Hindlimb muscle (tissue), 1 donor: ENCODE measurements around the gene ELN. TPM values are rescaled to one million over a fixed set of nuclear protein-coding genes. Genes with fewer than 3 reads are reported as not detected.

Experiments
- DNase-seq: peaks from one replicate; pipeline ENCODE4 v3.0.0-alpha.2; 2013
- polyA plus RNA-seq: library from polyadenylated mRNA; unstranded; fragments of 120-200 nt; gene quantifications from one replicate; pipeline ENCODE4 v1.2.1, GENCODE V29; 2013; ENCODE audit not compliant: insufficient read length

ELN gene
- polyA plus RNA-seq, 1 donor = 87.1 TPM

DNA sequence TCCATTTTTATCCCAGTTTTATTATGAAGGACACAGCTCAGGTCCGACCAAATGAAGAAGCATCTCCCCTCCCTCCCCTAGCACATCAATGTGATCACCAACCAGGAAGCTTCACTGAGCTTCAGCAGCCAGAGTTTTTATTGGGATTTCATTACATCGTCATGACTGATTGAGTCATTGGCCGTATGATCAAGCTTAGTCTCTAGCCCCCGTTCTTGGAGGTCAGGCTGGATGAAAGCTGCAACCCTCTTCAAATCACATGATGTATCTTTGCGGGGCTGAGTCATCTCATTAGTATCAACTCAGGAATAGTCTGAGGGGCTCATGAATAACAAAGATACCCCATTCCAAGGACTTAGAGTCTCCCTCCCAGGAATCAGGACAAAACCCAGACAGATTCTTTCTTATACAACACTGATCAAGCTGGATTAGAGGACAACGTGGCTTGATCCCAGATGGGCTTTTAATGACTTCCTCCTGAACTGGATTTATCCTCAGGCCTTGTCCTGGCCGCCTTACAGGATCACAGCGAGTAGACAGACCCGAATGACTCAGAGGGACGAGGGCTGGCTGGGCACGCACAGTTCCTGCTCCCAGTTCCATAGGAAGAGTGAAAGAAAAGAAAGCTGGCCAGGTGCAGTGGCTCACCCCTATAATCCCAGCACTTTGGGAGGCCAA lies 70.1 kb downstream of the ELN start:
- peak; percentile 65 for DNase-seq

DNA sequence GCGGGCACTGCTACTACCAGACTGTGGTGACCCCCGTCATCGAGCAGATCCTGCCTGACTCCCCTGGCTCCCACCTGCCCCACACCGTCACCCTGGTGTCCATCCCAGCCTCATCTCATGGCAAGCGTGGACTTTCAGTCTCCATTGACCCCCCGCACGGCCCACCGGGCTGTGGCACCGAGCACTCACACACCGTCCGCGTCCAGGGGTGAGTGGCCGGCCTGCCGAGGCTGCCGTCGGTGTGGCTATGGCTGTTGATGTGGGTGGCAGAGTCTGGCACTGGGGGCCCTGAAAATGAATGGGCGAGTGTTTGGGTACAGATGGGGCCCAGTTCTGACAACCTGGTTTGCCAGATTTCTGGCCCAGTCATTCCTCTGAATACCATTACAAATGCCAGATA lies 71.1 kb downstream of the ELN start:
- DNase-seq = no peak

DNA sequence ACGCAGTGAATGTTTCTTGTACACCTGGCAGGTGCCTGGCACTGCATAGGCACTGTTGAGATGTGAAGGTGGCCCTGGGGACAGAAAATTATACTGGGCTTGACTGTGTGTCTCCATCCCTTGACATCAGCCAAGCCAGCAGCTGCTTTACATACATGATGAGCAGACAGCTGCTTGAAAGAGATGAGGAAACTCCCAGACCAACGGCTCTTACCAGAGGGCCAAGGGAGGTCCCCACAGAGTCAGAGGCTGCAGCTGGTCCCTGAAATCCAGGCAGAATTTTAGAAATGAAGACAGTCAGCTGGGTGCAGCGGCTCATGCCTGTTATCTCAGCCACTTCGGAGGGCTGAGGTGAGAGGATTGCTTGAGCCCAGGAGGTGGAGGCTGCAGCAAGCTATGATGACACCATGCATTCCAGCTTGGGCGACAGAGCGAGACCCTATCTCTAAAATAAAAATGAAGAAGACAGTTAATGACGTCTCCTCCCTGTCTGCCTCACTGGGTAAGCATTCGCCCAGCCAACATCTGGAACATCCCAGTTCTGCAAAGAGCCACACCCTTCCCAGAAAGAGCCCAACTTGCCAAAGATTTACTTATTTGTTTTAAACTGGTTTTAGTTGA lies 73.2 kb downstream of the ELN start:
- no peak for DNase-seq

DNA sequence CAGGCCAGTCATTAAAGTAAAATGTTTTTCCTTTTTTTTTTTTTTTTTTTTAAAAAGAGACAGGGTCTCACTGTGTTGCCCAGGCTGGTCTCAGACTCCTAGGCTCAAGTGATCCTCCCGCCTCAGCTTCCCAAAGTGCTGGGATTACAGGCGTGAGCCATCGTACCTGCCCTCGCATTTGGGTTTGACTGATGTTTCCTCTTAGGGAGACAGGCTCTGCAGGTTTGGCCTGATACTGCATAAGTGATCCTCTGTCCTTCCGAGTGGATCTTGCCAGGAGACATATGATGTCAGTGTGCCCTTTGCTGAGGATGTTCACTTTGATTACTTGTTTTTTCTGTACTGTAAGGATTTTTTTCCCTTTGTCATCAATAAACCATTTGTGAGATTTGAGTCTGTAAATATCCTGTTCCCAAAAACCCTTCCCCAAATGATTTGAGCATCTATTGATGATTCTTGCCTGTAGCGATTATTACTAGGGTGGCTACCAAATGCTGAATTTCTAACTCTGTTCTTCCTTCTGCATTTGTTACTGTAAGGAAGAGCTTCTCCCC lies 75.3 kb downstream of the ELN start:
- DNase-seq = no peak

DNA sequence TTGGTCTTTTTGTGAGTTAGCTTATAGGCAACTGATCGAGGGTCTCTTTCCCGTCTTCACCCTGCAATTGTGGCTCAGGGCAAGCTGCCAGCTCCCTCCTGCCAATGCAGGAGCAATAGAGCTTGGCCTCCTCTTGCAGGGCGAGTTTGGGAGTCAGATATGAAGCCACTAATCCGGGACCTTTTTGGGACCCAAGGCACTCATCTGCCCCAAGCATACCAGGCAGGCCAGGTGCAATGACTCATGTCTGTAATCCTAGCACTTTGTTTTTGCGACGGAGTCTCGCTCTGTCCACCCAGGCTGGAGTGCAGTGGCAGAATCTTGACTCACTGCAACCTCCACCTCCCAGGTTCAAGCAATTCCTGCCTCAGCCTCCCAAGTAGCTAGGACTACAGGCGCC lies 76.7 kb downstream of the ELN start:
- DNase-seq = no peak

DNA sequence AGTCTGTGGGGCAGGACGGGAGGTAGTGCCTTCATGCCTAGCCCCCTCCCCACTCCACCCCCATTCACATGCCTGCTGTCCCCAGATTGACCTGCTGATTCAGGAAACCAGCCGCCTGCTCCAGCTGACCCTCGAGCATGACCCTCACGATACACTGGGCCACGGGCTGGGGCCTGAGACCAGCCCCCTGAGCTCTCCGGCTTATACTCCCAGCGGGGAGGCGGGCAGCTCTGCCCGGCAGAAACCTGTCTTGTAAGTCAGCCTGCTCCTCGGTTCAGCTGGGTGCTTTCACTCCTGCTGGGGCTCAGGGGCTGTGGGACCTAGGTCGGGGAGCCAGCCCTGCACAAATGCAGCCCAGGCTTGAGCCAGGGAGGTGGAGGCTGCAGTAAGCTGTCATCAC lies 78.0 kb downstream of the ELN start:
- DNase-seq = no peak

DNA sequence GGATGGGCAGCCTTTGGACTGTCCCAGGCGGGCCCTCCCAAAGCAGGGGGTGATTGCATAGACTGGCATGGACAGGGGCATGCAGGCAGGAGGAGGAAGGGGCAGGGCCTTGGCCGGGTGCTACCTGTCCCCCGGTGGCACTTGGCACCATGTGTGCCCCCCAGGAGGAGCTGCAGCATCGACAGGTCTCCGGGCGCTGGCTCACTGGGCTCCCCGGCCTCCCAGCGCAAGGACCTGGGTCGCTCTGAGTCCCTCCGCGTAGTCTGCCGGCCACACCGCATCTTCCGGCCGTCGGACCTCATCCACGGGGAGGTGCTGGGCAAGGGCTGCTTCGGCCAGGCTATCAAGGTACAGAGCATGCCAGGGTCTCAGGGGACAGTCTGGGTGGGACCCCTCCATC lies 78.9 kb downstream of the ELN start:
- DNase-seq = no peak

DNA sequence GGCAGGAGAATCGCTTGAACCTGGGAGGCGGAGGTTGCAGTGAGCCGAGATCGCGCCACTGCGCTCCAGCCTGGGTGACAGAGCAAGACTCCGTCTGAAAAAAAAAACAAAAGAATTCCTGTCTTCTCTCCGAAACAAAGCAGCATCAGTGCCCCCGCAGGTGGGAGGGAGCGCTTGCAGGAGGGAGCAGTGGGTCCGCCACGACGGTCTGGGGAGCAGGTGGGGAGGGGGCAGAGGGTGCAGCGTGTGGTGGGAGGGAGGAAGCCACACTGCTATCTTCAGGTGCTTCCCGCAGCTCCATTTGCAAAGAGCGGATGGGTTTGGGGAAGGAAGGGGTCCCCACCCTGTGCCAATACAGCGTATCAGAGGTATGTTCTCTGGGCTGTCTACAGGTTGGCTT lies 87.4 kb downstream of the ELN start:
- no peak for DNase-seq

DNA sequence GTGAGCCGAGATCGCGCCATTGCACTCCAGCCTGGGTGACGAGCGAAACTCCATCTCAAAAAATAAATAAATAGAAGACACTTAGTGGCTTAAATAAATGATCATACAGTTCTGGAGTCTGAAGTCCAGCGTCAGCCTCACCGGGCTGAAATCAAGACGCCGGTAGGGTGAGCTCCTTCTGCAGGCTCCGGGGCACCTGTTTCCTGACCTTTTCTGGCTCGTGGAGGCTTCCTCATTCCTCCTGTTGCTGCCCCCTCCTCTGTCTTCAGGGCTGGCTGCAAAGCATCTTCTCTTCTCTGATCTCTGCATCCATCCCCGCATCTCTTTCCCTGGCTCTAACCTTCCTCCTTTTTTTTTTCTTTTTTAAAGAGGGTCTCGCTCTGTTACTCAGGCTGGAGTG lies 88.4 kb downstream of the ELN start:
- no peak for DNase-seq

Other genes with a start within 250 kb of the ELN start
- gene CLDN4, start 197.2 kb upstream of the ELN start, polyA plus RNA-seq = 0.97 TPM
- 1.5 TPM for gene METTL27, start 185.7 kb upstream of the ELN start, polyA plus RNA-seq
- not detected for gene TMEM270, start 167.0 kb upstream of the ELN start, polyA plus RNA-seq
- 14.6 TPM for gene LIMK1, start 55.6 kb downstream of the ELN start, polyA plus RNA-seq
- 209 TPM for gene EIF4H, start 146.2 kb downstream of the ELN start, polyA plus RNA-seq
- 4.3 TPM for gene LAT2, start 181.8 kb downstream of the ELN start, polyA plus RNA-seq
- gene RFC2, start 226.2 kb downstream of the ELN start, polyA plus RNA-seq = 34.2 TPM